GM18499 (cell line): Measurements from ENCODE around the gene DYDC2.
"Not testable (repeated sequence)": the region's sequence is repeated elsewhere in the genome, so short reads cannot be mapped to it uniquely, and the experiment has no call there.

Experiments used
- ATAC-seq: cut with Tn5 transposase; IDR thresholded peaks from one replicate; pipeline ENCODE4 v1.9.1; 2021; ENCODE audit warnings: moderate number of reproducible peaks; ENCODE audit not compliant: insufficient read depth, unreplicated experiment

The DYDC2 gene

GRCh38 chr10:80356563-80356988 lies at the start of gene DYDC2, which contains the start of gene DYDC1:
Gene DYDC2 (plus strand): TSS chr10:80356781. CDS start chr10:80362444, 5,663 bp downstream.
Gene DYDC1 (minus strand): TSS chr10:80356755. CDS start chr10:80352601, 4,154 bp downstream.
- no peak for ATAC-seq

GRCh38 chr10:80313523-80313922 lies 43.1 kb upstream of the DYDC2 start:
- no peak for ATAC-seq

- ATAC-seq: no peak
These were observed 41.2 kb upstream of the DYDC2 start for GRCh38 chr10:80315391-80315790.

GRCh38 chr10:80318742-80319141 lies 37.8 kb upstream of the DYDC2 start:
- ATAC-seq: no peak

GRCh38 chr10:80319318-80319717 lies 37.3 kb upstream of the DYDC2 start:
- ATAC-seq: no peak

- ATAC-seq: no peak
These were observed 36.8 kb upstream of the DYDC2 start for GRCh38 chr10:80319725-80320290.

- ATAC-seq: no peak
These were observed 36.2 kb upstream of the DYDC2 start for GRCh38 chr10:80320377-80320776.

DNA sequence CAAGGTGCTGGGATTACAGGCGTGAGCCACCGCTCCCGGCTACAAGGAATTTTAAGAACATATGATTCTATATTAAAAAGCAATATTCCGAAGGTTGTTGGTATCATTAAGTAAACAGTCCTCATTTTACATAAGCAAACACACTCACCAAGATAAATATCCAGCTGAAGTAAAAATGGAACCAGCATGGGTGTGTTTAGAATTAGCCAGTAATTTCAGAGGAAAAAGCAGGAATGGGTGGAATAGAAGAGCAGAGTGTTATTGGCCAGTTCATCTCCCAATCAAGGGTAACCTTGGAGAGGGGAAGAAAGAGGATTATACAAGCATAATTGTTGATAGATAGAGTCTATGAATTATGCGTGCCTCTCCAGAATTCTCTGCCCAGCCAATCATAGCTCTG lies 35.4 kb upstream of the DYDC2 start:
- no peak for ATAC-seq

GRCh38 chr10:80322158-80322557 lies 34.4 kb upstream of the DYDC2 start:
- ATAC-seq: no peak

DNA sequence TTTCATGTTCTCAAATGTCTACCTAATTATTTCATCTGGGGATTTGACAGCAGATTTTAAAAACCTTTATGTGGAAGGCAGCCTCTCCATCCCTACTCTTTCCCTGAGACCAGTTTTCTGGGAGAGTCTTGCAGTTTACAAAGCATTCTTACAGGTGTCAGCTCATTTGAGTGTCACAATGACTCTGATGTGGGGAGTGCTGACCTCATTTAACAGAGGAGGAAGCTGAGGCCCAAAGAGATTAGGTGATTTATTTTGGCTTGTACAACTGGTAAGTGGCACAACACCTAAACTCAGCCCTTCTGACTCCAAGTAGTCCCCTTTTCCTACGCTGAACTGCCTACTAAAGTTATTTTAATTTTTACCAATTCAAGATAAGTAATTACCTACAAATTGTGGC lies 33.9 kb upstream of the DYDC2 start:
- ATAC-seq: no peak

GRCh38 chr10:80323311-80323710 lies 33.3 kb upstream of the DYDC2 start:
- no peak for ATAC-seq

DNA sequence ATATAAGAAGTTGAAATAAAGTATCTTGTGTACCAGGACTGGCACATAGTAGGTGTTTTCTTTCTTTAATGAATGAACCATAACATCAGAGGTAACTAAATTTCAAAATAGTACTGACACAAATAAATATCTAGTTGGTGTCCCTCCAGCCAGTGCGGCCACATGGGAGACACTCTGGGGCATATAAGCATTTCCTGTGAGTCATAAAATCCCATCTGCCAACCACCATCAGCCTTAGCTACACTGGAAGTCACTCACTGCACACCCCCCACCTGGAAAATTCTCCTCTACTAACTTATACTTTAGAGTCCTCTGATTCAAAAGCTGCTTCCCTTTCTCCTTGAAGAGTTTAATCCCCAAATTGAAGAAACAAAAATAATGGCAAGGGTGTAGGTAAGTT lies 32.5 kb upstream of the DYDC2 start:
- ATAC-seq: no peak

GRCh38 chr10:80324891-80325364 lies 31.7 kb upstream of the DYDC2 start:
- ATAC-seq: no peak

- ATAC-seq: no peak
These were observed 22.6 kb upstream of the DYDC2 start for GRCh38 chr10:80333983-80334382.

DNA sequence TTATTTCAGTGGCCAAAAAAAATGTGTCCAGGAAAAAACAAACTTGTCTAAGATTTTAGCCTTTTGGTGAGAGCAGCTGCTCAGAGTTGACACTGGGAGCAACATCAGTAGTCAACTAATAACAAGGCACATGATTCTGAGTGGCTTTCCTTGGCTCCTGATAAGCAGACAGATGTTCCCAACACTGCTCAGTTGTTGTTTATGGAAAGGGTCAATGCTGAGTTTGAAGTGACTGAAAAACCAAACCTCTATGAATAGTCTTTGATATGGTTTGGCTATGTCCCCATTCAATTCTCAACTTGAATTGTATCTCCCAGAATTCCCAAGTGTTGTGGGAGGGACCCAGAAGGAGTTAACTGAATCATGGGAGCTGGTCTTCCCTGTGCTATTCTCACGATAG lies 12.3 kb upstream of the DYDC2 start:
- no peak for ATAC-seq

DNA sequence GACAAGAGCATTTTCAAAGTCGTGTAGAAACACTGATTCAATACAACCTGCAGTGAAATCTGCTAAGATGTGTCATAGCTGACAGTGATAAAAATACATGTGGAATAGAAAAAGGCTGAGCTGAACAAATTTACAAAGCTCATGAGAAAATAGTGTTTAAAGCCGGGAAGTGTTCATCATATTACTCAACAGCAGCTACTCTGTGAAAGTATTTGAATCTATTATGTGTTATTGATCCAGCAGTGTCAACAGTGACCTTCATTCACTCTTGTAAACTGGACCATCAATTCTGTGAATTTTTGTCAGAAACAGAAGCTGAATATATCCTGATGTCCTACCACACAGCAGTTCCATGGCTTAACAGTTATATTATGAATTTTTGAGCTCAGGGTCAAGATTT lies 11.7 kb upstream of the DYDC2 start:
- no peak for ATAC-seq

- ATAC-seq: no peak
These were observed 6.3 kb upstream of the DYDC2 start for GRCh38 chr10:80350251-80350650.

- ATAC-seq: no peak
These were observed 5.4 kb upstream of the DYDC2 start for GRCh38 chr10:80351220-80351619.

DNA sequence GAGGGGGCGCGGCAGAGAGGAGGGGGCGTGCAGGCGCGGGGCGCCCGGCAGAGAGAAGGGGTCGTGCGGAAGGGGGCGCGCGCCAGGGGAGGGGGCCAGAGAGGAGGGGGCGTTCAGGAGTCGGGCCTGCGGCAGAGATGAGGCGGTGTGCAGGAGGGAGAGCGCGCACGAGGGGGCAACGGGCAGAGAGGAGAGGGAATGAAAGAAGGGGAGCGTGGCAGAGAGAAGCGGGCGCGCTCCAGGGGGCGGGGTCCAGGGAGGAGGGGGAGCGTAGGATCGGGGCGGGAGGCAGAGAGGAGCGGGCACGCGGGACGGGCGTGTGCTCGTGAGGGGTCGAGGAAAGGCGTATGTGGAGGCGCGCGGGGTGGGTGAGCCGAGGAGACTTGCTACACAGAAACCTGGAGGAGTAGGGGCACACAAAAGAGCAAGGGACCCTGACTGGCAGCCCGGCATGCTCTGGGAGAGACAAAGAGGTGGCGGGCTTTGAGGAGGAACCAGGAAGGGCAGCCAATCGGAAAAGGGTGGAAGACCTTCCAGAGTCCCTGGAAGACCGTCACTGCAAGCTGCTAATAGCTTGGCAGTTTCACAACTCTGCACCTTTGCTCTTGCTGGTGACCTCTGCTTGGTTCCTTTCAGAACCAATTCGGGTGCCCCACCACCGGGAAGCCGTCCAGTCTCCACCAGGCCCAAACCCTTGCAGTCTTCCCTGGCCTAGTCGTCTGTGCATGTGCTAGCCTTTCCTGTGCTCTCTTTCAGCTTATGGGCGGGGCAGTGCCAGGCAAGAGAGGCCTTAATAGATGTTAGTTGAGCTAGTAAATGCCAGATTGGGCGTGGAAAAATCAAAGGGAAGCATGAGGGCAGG lies 639 bp downstream of the DYDC2 start:
- ATAC-seq: no peak

GRCh38 chr10:80357851-80358125 lies 1.2 kb downstream of the DYDC2 start:
- ATAC-seq: no peak

DNA sequence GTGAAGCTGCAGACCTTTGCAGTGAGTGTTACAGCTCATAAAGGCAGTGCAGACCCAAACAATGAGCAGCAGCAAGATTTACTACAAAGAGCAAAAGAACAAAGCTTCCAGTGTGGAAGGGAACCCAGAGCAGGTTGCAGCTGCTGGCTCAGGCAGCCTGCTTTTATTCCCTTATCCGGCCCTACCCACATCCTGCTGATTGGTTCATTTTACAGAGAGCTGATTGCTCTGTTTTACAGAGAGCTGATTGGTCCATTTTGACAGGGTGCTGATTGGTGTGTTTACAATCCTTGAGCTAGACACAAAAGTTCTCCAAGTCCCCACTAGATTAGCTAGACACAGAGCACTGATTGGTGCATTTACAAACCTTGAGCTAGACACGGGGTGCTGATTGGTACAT lies 2.3 kb downstream of the DYDC2 start:
- not testable (repeated sequence) for ATAC-seq

DNA sequence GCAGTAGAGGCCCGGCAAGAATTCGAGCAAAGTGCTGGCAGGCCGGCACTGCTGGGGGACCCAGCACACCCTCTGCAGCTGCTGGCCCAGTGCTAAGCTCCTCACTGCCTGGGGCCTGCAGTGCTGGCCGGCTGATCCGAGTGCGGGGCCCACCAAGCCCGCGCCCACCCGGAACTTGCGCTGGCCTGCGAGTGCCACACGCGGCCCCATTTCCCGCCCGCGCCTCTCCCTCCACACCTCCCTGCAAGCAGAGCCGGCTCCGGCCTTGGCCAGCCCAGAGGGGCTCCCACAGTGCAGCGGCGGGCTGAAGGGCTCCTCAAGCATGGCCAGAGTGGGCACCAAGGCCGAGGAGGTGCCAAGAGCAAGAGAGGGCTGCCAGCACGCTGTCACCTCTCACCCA lies 3.1 kb downstream of the DYDC2 start:
- ATAC-seq: no peak
